ENCODE results near the gene MUC22. TPM values are rescaled to one million over a fixed set of nuclear protein-coding genes. Genes with fewer than 3 reads are reported as not detected.
"Not testable (repeated sequence)": the region's sequence is repeated elsewhere in the genome, so short reads cannot be mapped to it uniquely, and the experiment has no call there.

The MUC22 gene
- total RNA-seq, 1 donor from 2014 or later: not detected

DNA sequence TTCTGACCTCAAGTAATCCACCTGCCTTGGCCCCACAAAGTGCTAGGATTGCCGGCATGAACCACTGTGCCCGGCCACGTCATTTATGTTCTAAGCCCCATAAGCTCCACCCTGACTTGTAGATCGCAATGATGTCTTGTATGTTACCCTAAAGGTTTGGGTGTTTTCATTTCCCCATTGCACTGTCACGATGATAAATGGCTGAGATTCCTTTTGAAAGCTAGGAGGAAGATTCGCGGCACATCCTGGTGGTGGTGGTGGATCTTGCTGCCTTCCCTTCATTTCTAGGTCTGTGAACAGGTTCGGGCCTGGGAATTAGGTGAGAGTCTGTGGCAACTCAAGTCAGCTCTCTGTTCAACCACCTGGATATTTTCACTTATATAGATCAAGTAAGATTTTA is 28.3 kb downstream of the MUC22 start:
- DNase-seq: no peak

DNA sequence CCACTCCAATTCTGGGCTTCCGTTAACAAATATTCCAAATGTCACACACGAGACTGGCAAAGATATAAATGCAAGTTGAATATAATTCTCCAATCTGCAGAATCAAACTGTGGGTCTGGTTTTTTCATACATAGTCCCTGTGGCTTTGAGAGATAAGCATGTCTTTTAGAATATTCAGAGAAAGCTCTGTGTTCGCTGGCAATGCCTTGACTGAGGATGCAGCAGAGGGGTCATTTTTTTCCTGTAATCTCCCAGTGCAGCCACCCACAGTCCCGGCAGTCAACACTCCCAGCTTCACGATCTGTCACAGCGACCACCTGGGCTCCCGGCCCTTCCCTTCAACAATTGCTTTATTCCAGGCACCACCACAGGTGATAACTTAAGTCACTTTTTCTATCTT is 30.5 kb downstream of the MUC22 start:
- no peak for DNase-seq

DNA sequence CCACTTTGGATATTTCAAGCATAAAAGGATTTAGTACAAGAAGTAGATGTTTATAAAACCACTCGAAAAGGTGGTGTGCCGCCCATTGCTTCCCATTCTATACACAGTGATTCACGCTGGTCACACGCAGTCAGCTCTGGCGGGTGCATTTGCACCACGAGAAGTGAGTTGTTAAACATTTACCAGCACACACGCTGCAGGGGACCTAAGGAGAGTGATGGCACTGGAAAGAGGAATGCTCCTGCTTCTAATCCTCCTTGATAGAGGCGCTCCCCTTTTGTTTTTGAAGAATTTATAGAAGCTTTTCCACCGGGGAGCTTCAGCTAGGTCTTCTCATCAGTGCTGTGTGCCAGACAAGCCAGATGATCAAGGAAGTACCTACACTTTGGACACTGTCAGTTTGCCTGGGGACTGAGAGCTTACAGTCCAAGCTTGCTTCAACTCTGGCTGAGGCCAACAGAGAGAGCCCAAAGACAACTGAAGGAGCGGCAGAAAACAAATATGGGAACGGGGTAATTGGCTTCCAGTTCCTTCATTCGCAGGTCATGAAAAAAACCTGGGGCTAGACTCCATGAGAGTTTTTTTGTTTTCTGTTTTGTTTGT is 31.2 kb downstream of the MUC22 start:
- no peak for DNase-seq

DNA sequence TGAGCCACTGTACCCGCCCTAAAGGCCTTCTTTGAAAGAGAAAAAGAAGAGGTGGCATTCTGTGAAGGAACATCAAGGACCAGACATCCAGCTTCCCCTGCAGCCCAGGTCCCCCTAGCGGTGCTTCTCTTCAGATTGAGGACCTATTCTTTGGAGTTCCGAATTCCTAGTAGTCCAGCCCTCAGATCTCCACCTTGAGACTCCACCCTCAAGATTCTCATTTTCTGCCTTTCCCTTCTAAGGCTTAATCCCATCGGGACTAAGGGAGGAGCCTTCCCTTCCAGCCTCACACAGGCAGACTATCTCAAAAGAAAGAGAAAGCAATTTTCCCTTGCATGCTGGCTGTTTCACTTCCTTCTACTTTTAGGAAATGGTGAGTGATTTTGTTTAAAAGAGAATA is 32.5 kb downstream of the MUC22 start:
- peak; percentile 68 for DNase-seq

DNA sequence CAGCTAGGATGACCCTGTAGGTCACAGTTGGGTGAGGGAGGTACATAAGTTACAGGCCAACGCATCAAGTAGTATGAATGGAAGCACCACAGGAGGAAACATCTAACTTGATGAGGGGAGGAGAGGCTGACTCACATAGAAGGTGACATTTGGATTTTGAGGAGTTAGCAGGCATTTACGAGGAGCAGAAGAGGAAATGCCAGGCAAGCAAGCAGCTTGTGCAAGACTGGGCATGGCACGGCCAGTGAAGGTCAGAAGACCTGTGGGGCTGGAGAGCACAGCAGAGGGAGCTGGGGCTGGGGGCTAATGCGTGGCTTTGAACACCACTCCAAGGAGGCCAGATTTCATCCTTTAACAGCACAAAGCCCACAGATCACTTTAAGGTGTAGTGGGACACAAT is 37.8 kb downstream of the MUC22 start:
- no peak for DNase-seq

DNA sequence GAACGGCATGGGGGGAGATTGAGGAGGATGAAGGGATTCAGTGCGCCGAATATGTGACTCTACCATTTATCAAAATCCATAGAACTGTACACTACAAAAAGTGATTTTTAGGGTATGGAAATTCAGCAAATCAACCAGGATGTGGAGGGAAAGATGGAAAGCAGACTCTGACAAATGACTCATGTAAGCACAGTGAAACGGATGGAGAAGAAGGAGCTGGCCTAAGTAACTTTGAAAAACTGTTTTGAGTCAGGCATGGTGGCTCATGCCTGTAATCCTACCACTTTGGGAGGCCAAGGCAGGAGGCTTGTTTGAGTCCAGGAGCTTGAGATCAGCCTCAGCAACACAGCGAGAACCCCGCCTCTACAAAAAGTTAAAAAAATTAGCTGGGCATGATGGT is 39.2 kb downstream of the MUC22 start:
- DNase-seq: no peak

DNA sequence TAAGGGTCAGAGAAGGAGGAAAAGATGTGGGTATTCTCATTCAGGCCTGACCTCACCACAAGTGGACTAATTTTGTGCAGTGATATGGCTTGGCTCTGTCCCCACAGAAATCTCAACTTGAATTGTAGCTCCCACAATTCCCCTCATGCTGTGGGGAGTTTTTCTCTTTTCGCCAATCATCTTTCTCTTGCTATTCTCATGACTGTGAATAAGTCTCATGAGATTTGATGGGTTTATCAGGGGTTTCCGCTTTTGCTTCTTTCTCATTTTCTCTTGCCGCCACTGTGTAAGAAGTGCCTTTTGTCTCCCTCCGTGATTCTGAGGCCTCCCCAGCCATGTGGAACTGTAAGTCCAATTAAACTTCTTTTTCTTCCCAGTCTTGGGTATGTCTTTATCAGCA is 42.9 kb downstream of the MUC22 start:
- DNase-seq: not testable (repeated sequence)

DNA sequence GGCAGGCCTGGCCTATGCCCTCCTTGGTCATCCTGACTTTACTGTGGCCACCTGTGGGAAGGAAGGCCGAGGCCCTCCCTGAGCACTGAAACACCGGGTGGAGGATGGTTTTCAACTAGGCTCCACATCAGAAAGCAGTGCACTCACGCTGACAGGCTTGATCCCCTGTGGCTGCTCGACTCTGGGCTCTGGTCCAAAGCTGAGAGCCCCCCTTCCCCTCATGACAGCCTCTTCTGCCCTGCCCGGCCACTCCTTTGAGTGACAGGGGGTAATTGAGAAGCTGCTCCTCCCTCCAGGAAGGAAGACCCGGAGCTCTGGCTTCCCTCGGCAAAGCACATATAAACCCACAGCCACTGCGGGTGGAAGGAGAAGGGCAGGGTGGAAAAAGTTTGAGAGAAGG is 43.6 kb downstream of the MUC22 start:
- no peak for DNase-seq

DNA sequence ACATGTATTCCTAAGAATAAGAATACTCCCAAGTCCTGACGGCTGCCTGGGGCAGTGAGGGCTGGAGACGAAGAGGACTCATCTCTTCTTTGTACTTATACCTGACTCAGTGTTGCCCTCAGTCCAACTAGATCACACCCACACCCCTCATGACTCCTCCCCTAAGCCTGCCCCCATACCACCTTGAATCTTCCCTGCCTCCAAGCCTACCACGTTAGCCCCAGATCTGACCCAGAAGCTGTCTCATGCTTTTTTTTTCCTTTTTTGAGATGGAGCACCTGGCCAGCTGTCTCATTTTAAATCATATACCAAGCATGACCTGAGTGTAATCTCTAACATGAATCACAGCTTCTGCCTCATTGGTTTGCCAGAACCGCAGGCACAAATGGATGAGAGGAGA is 45.2 kb downstream of the MUC22 start:
- no peak for DNase-seq

DNA sequence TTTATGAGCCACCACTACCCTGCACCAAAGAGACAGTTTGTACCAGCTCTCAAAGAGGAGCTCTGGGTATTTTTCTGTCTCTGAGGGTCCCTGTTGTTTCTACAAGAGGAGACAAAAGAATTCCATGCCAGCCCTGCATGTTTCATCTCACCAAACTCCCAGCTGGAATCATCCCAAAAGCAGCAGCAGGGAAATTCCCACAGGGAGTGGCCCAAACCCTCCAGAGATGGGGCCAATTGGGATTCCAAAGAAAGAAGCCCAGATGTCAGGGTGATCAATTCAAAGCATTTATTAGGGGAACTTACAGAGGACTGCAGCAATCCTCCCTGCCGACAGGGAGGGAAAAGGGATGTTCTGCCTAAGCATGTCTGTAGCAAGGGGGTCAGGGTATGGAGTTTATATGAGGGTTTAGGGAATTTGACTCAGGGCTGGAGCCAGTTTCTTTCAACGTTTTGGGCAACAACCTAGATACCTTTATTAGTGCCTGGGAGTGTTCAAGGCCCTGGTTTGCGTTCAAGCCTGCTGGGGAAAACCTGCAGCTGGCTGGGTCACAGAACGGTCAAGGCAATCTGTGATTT is 47.2 kb downstream of the MUC22 start:
- DNase-seq: no peak

DNA sequence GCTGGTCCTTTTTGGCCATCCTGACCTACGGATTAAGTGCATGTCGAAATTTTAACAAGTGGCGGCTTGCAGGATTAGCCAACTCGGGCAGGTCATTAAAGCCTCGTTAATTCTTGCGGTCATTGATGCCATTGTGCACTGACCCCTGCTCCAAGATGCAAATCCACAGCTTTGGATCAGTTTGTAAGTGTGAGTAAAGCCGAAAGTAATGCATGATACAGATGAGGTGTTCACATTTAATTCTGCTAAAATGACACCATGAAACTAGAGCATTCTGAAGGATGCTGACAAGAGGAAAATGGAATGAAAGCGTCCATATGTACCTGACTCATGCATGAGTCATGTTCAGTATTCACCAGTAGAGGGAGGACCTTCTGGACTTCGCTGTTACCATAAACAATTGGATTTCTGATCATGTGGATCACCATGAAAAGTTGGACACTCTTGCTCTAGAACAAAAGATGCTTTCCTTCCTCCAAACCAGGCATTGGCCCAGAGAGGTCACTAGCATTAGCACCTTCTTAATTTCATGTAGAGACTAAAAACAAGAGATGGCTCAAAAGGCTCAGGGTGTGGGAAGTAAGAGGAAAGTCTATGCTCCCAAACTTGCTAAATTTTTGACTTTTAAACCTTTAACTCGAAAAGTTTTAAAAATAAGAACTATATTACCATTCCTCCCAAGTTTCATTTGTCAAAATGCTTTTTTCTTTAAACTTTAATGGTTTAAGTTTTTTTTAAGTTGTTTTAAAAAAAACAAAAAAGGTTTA is 48.0 kb downstream of the MUC22 start:
- DNase-seq: peak; percentile 85

DNA sequence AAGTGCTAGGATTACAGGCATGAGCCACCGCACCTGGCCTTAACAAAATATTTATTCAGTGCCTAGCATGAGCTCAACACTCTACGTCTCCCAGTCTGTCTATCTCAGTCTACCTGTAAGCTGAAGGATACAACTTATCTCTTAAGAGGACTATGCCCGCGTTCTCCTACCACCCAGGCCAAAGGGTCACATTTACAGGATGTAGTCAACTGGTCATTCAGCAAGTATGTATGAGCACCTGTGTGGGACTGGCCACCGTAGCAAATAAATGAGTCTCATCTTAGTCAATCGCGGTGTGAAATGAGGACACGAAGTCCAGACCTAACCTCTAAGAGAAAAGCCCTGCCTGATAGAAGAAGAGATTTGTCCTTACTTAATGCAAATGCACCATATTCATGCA is 49.9 kb downstream of the MUC22 start:
- no peak for DNase-seq

DNA sequence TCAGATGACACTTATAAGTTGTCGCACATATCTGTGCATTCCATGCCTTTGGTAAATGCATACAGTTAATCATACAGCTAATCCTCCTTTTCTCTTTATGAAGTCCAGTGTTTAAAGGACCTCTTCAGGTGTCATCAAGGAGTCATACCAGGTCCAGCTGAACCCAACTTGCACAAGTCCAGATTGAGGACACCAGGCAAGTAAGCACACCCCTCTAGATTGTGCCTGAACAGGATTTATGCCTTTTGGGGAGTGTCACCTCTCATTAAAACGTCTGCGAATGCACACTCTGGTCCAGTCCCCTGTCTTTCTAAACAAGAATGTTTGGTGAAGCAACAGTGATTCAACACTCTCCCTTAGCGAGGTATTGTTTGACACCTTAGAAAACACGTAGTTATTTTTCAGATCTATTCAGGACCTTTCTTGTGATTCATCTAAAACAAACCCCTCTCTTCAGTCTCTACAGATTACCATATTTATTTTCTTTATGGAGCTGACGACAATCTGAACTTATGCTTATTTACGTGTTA is 53.7 kb downstream of the MUC22 start:
- no peak for DNase-seq

DNA sequence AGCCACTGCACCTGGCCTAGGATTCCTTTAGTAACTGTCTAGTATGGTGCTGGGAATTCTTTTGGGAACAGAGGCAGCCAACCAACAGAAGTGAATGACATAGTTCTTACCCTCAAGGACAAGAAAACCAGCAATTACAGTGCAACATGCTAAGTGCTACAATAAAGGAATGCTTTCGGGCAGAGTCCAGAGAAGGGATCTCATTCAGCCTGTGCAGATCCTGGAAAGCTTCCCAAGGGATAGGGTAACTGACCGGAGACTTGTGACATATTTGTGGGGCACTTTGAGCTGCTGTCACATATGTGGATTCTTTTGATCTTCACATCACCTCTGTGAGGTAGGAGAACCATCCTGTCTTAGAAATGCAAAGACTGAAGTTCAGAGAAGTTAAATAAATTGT is 55.3 kb downstream of the MUC22 start:
- DNase-seq: no peak

DNA sequence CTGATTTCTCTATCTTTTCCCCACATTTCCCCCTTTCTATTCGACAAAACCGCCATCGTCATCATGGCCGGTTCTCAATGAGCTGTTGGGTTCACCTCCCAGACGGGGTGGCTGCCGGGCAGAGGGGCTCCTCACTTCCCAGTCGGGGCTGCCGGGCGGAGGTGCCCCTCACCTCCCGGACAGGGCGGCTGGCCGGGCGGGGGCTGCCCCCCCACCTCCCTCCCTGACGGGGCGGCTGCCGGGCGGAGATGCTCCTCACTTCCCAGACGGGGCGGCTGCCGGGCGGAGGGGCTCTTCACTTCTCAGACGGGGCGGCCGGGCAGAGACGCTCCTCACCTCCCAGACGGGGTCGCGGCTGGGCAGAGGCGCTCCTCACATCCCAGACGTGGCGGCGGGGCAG is 56.8 kb downstream of the MUC22 start:
- not testable (repeated sequence) for DNase-seq

DNA sequence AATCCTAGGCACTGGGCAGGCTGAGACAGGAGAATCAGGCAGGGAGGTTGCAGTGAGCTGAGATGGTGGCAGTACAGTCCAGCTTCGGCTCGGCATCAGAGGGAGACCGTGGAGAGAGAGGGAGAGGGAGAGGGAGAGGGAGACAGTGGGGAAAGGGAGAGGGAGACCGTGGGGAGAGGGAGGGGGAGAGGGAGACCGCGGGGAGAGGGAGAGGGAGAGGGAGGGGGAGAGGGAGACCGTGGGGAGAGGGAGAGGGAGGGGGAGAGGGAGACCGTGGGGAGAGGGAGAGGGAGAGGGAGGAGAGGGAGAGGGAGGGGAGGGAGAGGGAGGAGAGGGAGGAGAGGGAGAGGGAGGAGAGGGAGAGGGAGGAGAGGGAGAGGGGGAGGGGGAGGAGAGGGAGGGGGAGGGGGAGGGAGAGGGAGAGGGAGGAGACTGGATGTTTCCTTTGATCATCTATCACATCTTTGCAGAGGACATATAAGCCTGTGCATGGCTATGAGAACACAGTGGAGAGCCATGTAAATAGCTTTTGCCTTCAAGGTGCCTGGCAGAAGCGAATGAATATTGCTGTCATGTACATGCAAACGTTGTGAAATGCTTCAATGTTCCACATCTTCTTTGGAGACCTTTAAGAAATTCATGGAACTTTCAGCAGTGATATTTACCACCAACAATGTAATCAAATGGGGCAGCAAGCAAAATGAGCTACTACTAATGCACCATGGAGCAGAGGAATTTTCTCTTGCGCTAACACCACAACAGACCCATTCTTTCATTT is 57.8 kb downstream of the MUC22 start:
- not testable (repeated sequence) for DNase-seq

DNA sequence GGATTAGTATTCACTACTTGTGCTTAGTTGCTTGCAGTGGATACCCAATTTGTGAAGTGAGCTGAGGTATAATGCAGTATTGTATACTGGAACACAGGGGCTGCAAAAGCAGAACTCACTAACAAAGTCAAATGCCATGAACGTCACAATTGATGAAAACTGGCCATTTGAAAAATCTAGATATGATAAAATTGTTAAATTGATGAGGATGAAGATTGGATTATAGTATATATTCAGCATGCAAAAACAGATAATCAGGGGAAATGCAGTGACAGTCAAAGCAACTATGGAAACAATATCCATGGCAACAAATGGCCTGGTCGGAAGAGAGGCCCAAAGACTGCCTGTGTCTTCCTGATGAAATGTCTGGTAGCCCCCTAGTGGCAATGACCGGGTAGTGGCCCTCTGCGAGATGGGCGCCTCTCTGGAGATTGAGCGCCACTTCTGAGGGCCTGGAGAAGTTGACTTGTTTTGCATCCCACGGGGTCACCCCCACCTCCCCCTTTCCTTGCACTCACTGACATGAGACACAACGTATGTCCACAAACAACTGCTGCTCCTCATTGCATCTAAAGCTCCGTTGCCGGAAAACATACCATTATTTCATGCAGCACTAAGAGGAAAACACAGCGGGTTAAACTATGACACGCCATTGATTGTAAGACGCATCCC is 58.5 kb downstream of the MUC22 start:
- DNase-seq: peak; percentile 89

DNA sequence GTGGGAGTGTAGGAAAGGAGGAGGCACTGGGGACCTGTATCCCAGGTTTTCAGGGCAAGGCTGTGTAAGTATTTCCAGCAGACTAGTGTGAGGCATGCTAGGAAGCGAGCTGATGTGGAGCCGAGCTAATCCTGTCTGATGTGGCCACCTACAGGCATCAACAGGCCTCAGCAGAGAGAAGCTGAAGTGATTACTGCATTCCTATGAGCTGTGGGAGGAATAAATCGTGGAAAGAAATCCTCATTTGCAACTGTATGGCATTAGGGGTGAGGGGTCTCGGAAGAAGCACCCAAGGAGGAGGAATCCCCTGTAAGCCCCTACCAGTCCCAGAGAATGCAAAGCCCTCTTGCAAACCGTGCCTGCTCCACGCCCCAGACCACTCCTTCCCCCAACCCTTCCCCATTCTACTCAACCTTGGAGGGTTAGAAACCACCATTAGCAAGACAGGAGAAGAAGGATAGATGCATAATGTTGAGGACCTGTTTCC is 60.5 kb downstream of the MUC22 start:
- DNase-seq: peak; percentile 71

DNA sequence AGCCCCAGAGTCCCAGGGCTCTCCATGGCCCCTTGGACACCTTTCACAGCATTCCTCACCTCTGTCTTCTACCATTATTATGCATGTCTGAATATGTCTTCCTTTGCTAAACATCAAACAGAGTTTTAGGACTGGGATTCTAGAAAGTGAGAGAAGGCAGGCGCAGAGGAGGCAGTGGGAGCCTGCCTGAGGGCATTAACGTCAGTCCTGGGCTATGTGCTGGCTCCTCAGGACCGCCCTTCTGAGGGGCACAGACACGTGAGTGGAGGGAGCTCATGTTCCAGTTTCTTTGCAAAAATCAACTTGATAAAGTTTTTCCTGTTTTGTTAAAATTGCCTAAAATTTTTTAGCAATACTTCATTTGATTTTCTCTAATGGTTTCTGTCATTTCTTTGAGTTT is 64.1 kb downstream of the MUC22 start:
- DNase-seq: no peak

DNA sequence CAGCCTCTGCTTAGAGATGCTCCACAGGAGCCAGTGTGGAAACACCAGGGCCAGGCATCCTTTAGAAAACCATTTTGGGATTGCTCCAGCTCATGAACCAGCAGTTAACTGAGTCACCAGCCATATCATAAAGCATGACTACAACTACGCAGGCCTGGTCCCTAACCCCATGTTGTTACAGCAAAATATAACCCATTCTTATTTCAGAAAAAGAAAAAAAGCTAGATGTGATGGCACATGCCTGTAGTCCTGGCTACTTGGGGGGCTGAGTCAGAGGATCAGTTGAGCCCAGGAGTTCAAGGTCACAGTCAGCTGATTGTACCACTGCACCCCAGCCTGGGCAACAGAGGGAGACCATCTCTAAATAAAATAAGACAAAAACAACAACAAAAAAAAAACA is 65.3 kb downstream of the MUC22 start:
- no peak for DNase-seq

DNA sequence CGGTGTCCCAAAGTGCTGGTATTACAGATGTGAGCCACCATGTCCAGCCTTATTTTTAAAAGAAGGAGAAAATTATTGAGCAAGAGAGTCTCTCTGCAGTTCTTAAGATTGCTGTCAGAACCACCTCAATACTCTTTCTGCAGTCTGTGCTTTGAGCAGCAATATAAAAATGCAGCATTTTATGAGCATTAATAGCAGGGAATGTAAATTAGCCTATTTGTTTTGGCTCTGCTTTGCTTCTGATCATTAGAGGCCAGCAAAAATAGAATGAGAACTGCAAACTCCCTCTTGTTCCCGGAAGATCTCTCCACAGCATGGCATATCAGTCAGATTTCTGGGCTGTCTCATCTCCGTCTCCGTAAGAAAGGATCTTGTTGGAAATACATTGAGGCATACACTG is 66.3 kb downstream of the MUC22 start:
- no peak for DNase-seq

DNA sequence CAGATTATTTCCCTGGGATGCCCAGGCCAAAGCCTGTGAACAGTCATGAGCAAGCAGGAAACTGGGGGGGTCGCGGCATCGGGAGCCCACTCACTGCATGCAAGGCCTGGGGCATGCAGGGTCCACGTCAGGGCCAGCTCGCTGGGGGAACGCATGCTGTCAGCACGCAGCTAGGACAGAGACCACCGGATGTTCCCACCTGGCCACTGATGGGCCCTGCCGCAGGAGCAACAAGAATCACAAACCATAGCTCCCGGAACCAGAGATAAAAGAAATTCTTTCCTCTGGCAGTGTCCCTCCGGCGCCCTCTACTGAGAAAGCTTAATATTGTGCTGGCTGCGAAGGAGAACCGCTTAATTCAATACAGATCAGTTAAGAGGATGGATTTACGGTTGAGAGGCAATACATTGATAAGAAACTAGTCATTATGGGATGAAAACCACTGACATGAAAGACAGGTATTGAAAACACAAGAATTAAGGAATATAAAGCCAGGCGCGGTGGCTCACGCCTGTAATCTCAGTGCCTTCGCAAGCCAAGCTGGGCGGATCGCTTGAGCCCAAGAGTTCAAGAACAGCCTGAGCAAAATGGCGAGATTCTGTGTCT is 69.5 kb downstream of the MUC22 start:
- DNase-seq: peak; percentile 77
